ENCODE data around the gene CIAO2B. TPM values are rescaled to one million over a fixed set of nuclear protein-coding genes. Genes with fewer than 3 reads are reported as not detected.

The CIAO2B gene
- polyA plus RNA-seq, 1 donor = 82.1 TPM

DNA sequence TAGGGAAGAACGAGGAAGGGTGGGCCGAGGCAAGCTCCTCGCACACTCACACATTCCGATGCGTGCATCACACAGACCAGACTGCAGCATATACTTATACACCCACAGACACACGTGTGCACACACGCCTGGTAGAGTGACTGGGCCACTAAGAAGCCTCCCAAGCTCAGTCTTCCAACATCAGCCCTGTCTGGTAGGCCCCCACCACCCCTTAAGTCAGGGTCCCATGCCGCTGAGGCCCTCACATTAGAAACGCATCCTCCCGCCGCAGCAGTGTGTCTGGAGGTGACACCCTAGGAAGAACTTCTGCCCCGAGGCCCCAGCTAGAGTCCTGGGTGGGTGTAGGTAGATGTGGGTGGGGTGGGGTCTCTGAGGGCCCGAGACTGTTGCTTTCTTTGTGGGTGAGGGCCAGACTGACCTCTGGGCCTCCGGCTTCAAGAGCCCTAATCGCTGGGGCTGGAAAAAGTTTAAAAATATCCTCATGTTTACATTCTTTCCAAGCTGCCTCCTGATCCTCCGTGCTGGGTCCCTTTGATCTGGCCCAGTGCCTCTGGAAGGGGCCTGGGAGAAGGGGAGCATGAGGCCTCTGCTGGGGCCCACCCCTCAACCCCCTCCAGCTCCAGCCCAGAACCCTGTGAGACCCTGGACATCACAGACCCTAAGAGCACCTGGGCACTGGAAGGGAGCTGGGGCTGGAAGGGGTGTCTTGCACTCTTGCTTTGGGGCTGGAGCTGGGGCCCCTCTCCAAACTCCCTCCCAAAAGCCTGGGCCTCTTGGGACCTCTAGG lies 29.2 kb downstream of the CIAO2B start:
- H3K36me3 ChIP-seq (ENCODE audit: control insufficient read depth, insufficient read depth, low read length) = no peaks in the 10 kb centered on the region
- H3K4me3 ChIP-seq (ENCODE audit: low read length) = no peak overlapping the region
- DNase-seq = peak in 1 of 2 donors; percentile 59
- WGBS (ENCODE audit: insufficient coverage, low lambda C conversion rate) = no CpG with 5 or more reads among the region's 16 CpGs
- H3K4me1 ChIP-seq (ENCODE audit: control insufficient read depth, insufficient read depth, low read length) = peaks cover 59% of the 10 kb centered on the region
- no peaks in the 10 kb centered on the region for H3K27me3 ChIP-seq (ENCODE audit: control insufficient read depth, insufficient read depth, low read length)
- peak overlapping the region; percentile 45 for H3K27ac ChIP-seq (ENCODE audit: low read length)
- no peaks in the 10 kb centered on the region for H3K9me3 ChIP-seq (ENCODE audit: control insufficient read depth, low read depth, low read length)

DNA sequence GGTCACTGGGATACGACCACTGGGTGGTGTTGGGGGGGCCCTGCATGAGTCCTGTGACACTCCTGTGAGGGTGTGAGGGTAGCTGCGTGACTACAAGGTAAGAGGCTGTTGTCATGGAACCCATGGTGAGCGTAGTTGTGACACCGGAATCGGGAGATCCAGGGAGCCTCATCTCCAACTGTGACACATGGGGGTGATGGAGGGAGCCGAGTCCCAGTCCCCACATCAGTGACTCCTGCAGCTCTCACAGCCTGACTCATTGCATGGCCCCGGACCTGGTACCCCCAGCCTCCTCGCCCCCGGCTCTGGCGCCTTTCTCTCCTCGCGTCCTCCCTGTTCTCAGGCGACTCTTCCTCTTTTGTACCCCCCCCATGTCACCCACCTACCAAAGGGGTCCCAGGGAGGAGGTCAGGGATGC lies 29.8 kb downstream of the CIAO2B start:
- H3K27me3 ChIP-seq (ENCODE audit: control insufficient read depth, insufficient read depth, low read length) = no peaks in the 10 kb centered on the region
- no CpG with 5 or more reads among the region's 13 CpGs for WGBS (ENCODE audit: insufficient coverage, low lambda C conversion rate)
- H3K9me3 ChIP-seq (ENCODE audit: control insufficient read depth, low read depth, low read length) = no peaks in the 10 kb centered on the region
- no peak overlapping the region for H3K4me3 ChIP-seq (ENCODE audit: low read length)
- peaks cover 65% of the 10 kb centered on the region for H3K4me1 ChIP-seq (ENCODE audit: control insufficient read depth, insufficient read depth, low read length)
- peak overlapping the region; percentile 33 for H3K27ac ChIP-seq (ENCODE audit: low read length)
- no peaks in the 10 kb centered on the region for H3K36me3 ChIP-seq (ENCODE audit: control insufficient read depth, insufficient read depth, low read length)
- no peak for DNase-seq

DNA sequence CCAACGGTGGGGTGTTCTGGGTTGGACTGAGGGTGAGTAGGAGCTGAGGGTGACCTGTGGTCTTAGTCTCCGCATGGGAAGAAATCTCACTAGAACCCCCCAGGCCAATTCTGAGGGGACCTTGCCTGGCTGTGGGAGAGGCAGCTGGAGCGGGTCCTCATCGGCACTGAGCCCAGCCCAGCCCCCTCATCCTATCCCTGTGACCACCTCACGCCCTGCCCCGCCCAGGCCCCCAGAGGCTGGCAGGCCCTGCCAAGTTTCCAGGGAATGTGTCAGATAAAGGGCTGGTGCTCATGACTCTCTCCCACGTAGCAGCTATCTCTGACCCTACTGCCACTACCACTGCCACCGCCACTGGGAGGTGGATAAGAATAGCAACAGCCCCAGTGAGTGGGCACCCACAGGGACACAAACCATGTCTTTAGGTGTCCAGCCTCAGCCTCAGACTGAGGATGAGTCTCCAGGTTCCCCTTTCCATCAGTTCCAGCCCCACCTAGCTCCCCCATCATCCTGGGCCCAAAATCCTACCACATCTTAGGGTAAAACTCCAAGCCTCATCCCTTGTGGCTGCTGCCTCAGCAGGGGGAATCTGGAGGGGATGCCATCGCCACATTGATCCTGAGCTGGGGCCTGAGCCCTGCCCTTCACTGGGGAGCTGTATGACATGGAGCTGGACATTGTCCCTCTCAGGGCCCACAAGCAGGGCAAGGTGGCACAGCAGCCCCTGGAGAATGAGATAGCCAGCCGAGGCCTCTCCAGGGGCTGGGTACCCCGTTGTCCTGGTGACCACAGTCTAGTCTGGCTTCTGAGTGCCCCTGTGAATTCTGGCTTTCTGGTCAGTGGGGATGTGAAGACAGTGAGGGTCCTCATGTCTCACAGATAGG lies 30.4 kb downstream of the CIAO2B start:
- Histone ChIP-seq H3K27me3 (ENCODE audit: control insufficient read depth, insufficient read depth, low read length) (no peaks in the 10 kb centered on the region), H3K9me3 (ENCODE audit: control insufficient read depth, low read depth, low read length) (no peaks in the 10 kb centered on the region), H3K4me1 (ENCODE audit: control insufficient read depth, insufficient read depth, low read length) (peaks cover 69% of the 10 kb centered on the region), H3K36me3 (ENCODE audit: control insufficient read depth, insufficient read depth, low read length) (no peaks in the 10 kb centered on the region), H3K27ac (ENCODE audit: low read length) (peak overlapping the region; percentile 33), H3K4me3 (ENCODE audit: low read length) (no peak overlapping the region)
- peak in 1 of 2 donors; percentile 46 for DNase-seq
- no CpG with 5 or more reads among the region's 11 CpGs for WGBS (ENCODE audit: insufficient coverage, low lambda C conversion rate)

DNA sequence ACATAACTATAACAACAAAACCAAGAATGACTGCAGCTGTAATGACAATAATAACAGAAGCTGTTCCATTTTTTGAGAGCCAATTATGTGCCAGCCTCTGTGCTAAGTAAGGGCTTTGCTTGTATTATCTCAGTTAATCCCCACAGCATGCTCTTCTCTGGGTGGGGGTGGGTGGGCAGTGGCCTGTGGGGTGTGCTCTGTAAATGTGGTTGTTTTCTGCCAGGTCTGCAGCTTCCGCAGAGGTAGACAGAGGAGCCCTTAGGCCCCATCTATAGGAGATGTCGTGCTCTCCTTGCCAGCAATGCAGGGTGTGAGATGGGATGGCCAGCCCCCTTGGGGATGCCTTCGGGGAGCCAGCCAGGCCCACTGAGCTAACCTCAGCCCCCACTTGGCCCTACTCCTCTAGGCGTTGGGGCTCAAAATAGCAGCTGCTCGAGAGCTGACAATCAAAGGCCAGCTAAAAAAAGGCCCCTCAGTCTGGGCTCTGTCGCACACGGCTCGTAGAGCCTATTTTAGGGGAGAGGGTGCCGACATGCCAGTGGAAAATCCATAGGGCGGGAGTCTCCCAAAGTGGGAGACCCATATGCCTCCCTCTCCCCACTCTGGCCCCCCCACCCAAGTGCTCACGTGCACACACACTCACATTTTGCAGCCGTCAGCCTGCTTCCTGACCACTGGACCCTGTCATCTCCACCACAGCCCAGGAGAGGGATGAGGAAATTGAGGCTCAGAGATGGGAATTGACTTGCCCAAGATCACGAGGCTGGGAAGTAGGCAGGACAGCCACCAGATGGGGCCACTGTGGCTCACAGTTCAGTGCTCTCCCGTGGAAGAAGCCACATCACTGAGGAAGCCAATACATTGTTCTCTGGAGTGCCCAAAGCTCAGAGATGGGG lies 31.3 kb downstream of the CIAO2B start:
- H3K4me3 ChIP-seq (ENCODE audit: low read length) = no peak overlapping the region
- no peaks in the 10 kb centered on the region for H3K27me3 ChIP-seq (ENCODE audit: control insufficient read depth, insufficient read depth, low read length)
- no CpG with 5 or more reads among the region's 14 CpGs for whole genome bisulfite sequencing (ENCODE audit: insufficient coverage, low lambda C conversion rate)
- no peaks in the 10 kb centered on the region for H3K36me3 ChIP-seq (ENCODE audit: control insufficient read depth, insufficient read depth, low read length)
- H3K4me1 ChIP-seq (ENCODE audit: control insufficient read depth, insufficient read depth, low read length) = peaks cover 71% of the 10 kb centered on the region
- no peak for DNase-seq
- H3K9me3 ChIP-seq (ENCODE audit: control insufficient read depth, low read depth, low read length) = no peaks in the 10 kb centered on the region
- H3K27ac ChIP-seq (ENCODE audit: low read length) = no peak overlapping the region

DNA sequence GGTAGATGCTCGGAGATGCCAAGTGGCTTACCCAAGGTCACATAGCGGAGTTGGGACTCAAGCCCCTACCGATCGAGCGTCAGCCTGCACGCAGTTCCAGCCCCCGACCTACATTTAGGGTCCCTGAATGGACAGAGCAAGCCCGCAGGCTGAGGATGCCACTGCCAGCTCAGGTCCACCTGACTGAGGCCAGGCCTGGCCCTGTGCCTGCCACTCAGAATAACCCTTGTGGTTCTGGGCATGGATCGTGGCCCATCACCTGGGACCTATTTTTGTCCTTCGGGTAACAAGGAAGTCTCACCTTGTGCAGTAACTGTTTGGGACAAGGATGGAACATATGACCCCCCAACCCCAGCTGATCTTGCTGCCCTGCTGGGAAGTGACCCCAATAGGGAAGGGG lies 32.6 kb downstream of the CIAO2B start:
- Histone ChIP-seq H3K27me3 (ENCODE audit: control insufficient read depth, insufficient read depth, low read length) (no peaks in the 10 kb centered on the region), H3K9me3 (ENCODE audit: control insufficient read depth, low read depth, low read length) (no peaks in the 10 kb centered on the region), H3K36me3 (ENCODE audit: control insufficient read depth, insufficient read depth, low read length) (no peaks in the 10 kb centered on the region), H3K4me3 (ENCODE audit: low read length) (no peak overlapping the region), H3K27ac (ENCODE audit: low read length) (no peak overlapping the region), H3K4me1 (ENCODE audit: control insufficient read depth, insufficient read depth, low read length) (peaks cover 69% of the 10 kb centered on the region)
- WGBS (ENCODE audit: insufficient coverage, low lambda C conversion rate) = no CpG with 5 or more reads among the region's 10 CpGs
- no peak for DNase-seq

DNA sequence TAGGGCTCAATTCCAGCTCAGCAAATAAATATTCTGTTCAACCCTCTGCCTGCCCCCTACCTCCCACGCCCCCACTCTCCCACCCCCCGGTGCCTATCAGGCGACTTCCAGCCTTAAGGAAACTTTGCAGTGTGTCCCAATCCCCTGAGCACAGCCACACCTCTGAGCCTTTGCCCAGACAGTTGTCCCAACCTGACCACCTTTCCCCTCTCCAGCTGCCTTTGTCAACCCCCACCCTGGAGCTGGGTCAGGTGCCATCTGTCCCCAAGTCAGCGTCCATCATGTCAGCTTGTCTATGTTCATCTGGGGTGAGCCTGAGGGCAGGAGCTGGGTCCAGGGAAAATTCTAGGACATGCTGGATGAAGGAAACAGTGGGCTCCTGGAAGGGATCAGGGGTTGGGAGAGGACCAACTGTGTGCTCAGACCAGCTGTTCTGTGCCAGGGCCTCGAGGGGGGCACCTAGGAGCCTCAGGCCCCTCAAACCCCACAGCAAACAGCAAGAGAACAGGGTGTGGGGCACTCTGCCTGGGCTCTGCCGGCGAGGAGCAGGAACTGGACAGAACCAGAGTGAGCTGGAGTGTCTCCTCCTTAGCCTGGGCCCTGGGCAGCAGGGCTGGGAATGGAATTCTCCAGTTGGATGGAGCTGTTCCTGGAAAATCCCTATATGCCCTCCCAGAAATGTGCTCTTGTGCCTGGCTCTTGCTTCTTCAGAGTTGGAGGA lies 33.3 kb downstream of the CIAO2B start:
- Histone ChIP-seq H3K36me3 (ENCODE audit: control insufficient read depth, insufficient read depth, low read length) (no peaks in the 10 kb centered on the region), H3K4me1 (ENCODE audit: control insufficient read depth, insufficient read depth, low read length) (peaks cover 69% of the 10 kb centered on the region), H3K27me3 (ENCODE audit: control insufficient read depth, insufficient read depth, low read length) (no peaks in the 10 kb centered on the region), H3K4me3 (ENCODE audit: low read length) (no peak overlapping the region), H3K27ac (ENCODE audit: low read length) (peak overlapping the region; percentile 75), H3K9me3 (ENCODE audit: control insufficient read depth, low read depth, low read length) (no peaks in the 10 kb centered on the region)
- DNase-seq = peak; percentile 73 to 85
- no CpG with 5 or more reads among the region's 7 CpGs for WGBS (ENCODE audit: insufficient coverage, low lambda C conversion rate)

DNA sequence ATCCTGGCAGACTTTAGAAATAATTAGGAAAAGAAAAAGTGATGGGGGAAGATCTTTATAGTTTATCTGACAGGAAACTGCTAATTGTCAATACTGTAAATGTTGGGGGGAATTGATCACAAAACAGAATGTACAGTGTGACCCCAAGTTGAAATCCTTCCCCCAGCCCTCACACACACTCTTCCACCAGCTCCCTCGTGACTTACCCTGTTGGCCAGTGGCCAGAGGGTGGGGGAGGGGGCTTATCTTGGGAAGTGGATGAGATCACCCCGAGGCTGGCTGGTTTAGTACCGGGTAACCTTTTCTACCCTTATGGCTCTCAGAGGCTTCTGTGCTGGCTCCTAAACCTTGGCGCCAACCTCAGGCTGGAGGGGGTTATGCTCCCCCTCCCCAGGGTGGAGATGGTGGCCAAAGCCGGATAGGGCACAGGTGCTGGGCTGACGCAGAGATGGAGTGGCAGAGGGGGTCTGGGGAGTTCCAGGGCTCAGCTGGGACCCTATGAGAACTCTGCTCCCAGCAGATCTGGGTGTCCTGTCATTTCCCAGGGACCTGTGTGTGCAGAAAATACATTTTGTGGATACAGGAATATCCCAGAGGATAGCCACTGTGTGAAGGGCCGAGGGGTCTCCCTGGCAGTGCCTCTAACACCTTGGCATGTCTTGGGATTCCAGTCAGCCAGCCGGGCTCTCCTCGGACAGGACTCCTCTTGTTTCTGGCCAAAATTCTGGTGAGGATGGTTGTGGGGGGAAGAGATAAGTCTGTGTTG lies 34.1 kb downstream of the CIAO2B start:
- Histone ChIP-seq H3K27me3 (ENCODE audit: control insufficient read depth, insufficient read depth, low read length) (no peaks in the 10 kb centered on the region), H3K9me3 (ENCODE audit: control insufficient read depth, low read depth, low read length) (no peaks in the 10 kb centered on the region), H3K4me3 (ENCODE audit: low read length) (no peak overlapping the region), H3K27ac (ENCODE audit: low read length) (peak overlapping the region; percentile 75), H3K4me1 (ENCODE audit: control insufficient read depth, insufficient read depth, low read length) (peaks cover 68% of the 10 kb centered on the region), H3K36me3 (ENCODE audit: control insufficient read depth, insufficient read depth, low read length) (no peaks in the 10 kb centered on the region)
- DNase-seq = peak; percentile 92 to 95
- no CpG with 5 or more reads among the region's 9 CpGs for WGBS (ENCODE audit: insufficient coverage, low lambda C conversion rate)

DNA sequence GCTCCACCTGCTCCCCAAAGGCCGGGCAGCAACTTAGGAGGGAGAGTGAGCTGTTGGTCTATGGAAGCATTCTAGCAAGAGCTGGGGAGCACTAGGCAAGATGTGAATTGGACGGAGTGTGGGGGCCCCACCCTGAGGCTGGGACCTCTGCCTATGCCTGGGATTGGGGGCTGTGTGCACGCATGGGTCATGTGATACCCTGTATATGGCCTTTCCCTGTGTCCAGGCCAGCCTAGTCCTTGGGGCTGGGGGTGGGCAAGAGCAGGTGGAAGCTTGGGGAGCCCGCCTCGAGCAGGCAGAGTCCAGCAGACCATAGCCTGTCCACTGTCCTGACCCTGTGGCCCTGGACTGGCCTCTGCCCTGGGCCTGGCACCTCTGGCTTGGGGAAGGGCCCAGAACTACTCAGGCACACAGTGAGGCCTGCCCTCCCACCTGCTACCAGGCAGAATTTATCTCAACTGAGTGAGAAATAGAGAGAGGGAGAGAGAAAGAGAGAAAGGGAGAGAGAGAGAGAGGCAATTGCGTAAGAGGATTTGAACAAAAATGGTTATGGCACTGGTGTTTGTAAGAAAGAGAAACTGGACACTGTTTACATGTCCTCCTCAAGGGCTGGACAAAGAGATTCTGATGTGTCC lies 34.8 kb downstream of the CIAO2B start:
- Histone ChIP-seq H3K4me1 (ENCODE audit: control insufficient read depth, insufficient read depth, low read length) (peaks cover 61% of the 10 kb centered on the region), H3K9me3 (ENCODE audit: control insufficient read depth, low read depth, low read length) (no peaks in the 10 kb centered on the region), H3K27me3 (ENCODE audit: control insufficient read depth, insufficient read depth, low read length) (no peaks in the 10 kb centered on the region), H3K36me3 (ENCODE audit: control insufficient read depth, insufficient read depth, low read length) (no peaks in the 10 kb centered on the region), H3K4me3 (ENCODE audit: low read length) (no peak overlapping the region), H3K27ac (ENCODE audit: low read length) (peak overlapping the region; percentile 75)
- peak in 1 of 2 donors; percentile 46 for DNase-seq
- no CpG with 5 or more reads among the region's 6 CpGs for WGBS (ENCODE audit: insufficient coverage, low lambda C conversion rate)

DNA sequence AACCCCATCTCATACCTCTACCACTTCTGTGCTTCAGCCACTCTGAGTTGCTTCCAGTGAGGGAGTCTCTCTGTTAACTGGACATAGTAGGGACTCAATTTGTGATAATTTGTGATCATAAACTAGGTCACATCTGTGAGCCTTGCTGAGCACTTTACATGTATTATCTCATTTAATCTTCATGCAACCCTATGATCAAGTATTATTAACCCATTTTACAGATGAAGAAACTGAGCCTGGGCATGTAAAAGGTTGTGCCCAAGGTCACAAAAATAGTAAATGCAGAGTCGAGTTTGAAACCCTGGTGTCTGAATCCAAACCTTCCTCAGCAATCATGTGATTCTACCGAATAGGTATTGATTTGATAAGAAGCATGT lies 35.3 kb downstream of the CIAO2B start:
- H3K9me3 ChIP-seq (ENCODE audit: control insufficient read depth, low read depth, low read length) = no peaks in the 10 kb centered on the region
- no peak for DNase-seq
- H3K4me3 ChIP-seq (ENCODE audit: low read length) = no peak overlapping the region
- WGBS (ENCODE audit: insufficient coverage, low lambda C conversion rate) = no CpG with 5 or more reads among the region's 2 CpGs
- no peaks in the 10 kb centered on the region for H3K27me3 ChIP-seq (ENCODE audit: control insufficient read depth, insufficient read depth, low read length)
- peak overlapping the region; percentile 75 for H3K27ac ChIP-seq (ENCODE audit: low read length)
- H3K36me3 ChIP-seq (ENCODE audit: control insufficient read depth, insufficient read depth, low read length) = no peaks in the 10 kb centered on the region
- peaks cover 56% of the 10 kb centered on the region for H3K4me1 ChIP-seq (ENCODE audit: control insufficient read depth, insufficient read depth, low read length)
